NT2/D1 (cell line): ENCODE measurements around the gene TMEM60.

ENCODE experiments used
- SUZ12 ChIP-seq: IDR thresholded peaks from 2 replicates; pipeline ENCODE4 v1.6.1; 2011; ENCODE audit not compliant: insufficient read length, insufficient read depth; ENCODE audit errors: extremely low read depth
- YY1 ChIP-seq: IDR thresholded peaks from 2 replicates; pipeline ENCODE4 v1.6.1; 2011; ENCODE audit not compliant: insufficient read length, insufficient read depth
- ZNF274 ChIP-seq: IDR thresholded peaks from 2 replicates; pipeline ENCODE4 v1.6.1; 2011; ENCODE audit warnings: mild to moderate bottlenecking, low read depth, low read length

- TF ChIP-seq ZNF274 (no peak), YY1 (no peak), SUZ12 (no peak)
Observed at GRCh38 chr7:77770316-77770715, 27.9 kb downstream of the TMEM60 start.
